ENCODE measurements around the gene ZNF134. TPM values are rescaled to one million over a fixed set of nuclear protein-coding genes. Genes with fewer than 3 reads are reported as not detected.

The ZNF134 gene
- total RNA-seq, 1 donor, result 18.5 TPM

DNA sequence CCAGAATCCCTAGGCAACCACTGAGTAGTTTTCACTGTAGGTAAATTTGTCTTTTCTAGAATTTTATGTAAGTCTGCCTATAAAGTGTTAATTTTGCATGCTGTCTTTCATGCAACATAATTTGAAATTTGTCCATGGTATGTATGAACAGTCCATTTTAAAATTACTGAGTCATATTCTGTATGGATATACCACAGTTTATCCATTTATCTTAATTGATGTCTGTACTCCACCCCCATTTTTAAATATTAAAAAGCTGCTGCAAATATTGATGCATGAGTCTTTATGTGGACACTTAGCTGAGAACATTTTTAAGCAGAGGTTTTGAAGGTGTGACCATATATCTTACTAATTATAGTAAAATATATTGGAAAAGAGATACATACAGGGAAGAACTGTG is 9.0 kb downstream of the ZNF134 start:
- peaks cover 53% of the 10 kb centered on the region for H3K36me3 ChIP-seq (ENCODE audit: insufficient read depth, low read length)
- peaks cover 62% of the 10 kb centered on the region for H3K9me3 ChIP-seq (ENCODE audit: low read depth, low read length)
- H3K4me1 ChIP-seq (ENCODE audit: insufficient read depth, low read length), result no peaks in the 10 kb centered on the region
- TF ChIP-seq, protein P1, sequence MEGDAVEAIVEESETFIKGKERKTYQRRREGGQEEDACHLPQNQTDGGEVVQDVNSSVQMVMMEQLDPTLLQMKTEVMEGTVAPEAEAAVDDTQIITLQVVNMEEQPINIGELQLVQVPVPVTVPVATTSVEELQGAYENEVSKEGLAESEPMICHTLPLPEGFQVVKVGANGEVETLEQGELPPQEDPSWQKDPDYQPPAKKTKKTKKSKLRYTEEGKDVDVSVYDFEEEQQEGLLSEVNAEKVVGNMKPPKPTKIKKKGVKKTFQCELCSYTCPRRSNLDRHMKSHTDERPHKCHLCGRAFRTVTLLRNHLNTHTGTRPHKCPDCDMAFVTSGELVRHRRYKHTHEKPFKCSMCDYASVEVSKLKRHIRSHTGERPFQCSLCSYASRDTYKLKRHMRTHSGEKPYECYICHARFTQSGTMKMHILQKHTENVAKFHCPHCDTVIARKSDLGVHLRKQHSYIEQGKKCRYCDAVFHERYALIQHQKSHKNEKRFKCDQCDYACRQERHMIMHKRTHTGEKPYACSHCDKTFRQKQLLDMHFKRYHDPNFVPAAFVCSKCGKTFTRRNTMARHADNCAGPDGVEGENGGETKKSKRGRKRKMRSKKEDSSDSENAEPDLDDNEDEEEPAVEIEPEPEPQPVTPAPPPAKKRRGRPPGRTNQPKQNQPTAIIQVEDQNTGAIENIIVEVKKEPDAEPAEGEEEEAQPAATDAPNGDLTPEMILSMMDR (IDR thresholded peaks at IDR 0.05; ENCODE audit: extremely low read depth, low read depth, low read length), result no peak
- no peak overlapping the region for H3K4me3 ChIP-seq (ENCODE audit: insufficient read depth, low read length)
- no peak overlapping the region for H3K27ac ChIP-seq (ENCODE audit: low read depth, low read length)
- no peaks in the 10 kb centered on the region for H3K27me3 ChIP-seq (ENCODE audit: insufficient read depth, low read length)
- no peak overlapping the region for H3K4me2 ChIP-seq (ENCODE audit: insufficient read depth, low read length)
- DNase-seq (ENCODE audit: insufficient read length, low spot score, missing footprints), result no peak
- no peak overlapping the region for H2AFZ ChIP-seq (ENCODE audit: low read length)
- peaks cover 56% of the 10 kb centered on the region for H3K79me2 ChIP-seq (ENCODE audit: insufficient read depth, low read length)
- no peaks in the 10 kb centered on the region for H4K20me1 ChIP-seq (ENCODE audit: insufficient read depth, low read length)

DNA sequence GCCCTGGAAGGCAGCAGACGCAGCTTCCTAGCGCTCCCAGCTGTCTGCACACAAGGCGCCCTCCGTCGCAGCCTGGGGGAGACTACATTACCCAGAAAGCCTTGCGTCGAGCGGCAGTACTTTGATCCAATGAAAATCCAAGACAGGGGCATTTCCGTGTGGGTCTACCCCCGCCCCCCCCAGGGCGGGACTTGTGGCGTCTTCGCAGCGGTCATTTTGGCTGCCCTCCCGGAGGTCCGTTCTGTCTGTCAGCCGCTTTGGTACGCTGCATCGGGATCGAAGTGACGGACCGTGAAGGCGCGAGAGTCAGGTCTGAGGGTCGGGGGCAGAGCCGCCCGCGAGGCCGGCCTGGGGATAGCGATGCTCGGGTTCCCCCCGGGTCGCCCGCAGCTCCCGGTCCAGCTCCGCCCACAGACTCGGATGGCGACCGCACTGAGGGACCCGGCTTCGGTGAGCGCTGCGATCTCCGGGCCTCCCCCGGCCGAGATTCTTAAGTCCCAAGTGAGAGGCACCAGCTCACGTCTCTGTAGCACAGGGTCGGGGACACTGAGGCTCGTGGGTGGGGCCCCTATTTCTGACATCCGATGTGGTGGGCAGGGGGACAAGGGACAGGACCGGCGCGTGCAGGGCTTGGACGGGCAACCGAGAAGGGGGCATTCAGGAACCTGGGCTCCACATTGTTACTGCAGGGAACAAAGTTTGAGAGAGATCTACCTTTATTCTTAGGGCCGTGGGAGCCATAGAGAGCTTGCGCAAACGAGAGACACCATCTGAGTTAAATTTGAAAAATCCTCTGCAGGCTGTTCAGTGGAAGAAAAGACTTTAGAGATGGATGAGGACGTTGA is 19.2 kb downstream of the ZNF134 start, which contains the start of gene ZNF211:
ZNF211 (plus strand) TSS at position 182 of the 845 bp plus-strand sequence; CDS start at position 361, 179 bp downstream.
- peaks cover 27% of the 10 kb centered on the region for H3K36me3 ChIP-seq (ENCODE audit: insufficient read depth, low read length)
- H3K79me2 ChIP-seq (ENCODE audit: insufficient read depth, low read length), result peaks cover 20% of the 10 kb centered on the region
- DNase-seq (ENCODE audit: insufficient read length, low spot score, missing footprints), result peak; percentile 98
- no peaks in the 10 kb centered on the region for H4K20me1 ChIP-seq (ENCODE audit: insufficient read depth, low read length)
- peaks cover 3% of the 10 kb centered on the region for H3K4me1 ChIP-seq (ENCODE audit: insufficient read depth, low read length)
- H3K27ac ChIP-seq (ENCODE audit: low read depth, low read length), result peak within 1 kb of the TSS; percentile 69
- peak within 1 kb of the TSS; percentile 92 for H2AFZ ChIP-seq (ENCODE audit: low read length)
- peak within 1 kb of the TSS; percentile 91 for H3K4me3 ChIP-seq (ENCODE audit: insufficient read depth, low read length)
- TF ChIP-seq, protein P1 (IDR thresholded peaks at IDR 0.05; ENCODE audit: extremely low read depth, low read depth, low read length), result no peak
- H3K4me2 ChIP-seq (ENCODE audit: insufficient read depth, low read length), result peak within 1 kb of the TSS; percentile 59
- no peaks in the 10 kb centered on the region for H3K27me3 ChIP-seq (ENCODE audit: insufficient read depth, low read length)
- H3K9me3 ChIP-seq (ENCODE audit: low read depth, low read length), result peaks cover 9% of the 10 kb centered on the region

DNA sequence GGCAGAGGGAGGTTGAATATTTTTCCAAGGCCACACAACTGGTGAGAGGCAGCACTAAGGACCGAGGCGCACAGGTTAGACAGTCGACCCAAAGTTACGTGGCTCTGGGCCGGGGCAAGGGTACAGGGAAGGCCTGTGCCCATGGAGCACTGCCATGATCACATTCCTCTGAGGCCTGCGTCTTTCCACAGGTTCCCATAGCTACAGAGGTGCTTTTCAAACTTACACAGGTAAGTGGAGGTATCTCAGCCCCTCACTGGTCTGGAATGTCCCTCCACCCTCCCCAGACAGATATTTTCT is 19.7 kb downstream of the ZNF134 start:
- Histone ChIP-seq H3K27me3 (ENCODE audit: insufficient read depth, low read length) (no peaks in the 10 kb centered on the region), H2AFZ (ENCODE audit: low read length) (peak overlapping the region; percentile 92), H3K4me1 (ENCODE audit: insufficient read depth, low read length) (peaks cover 3% of the 10 kb centered on the region), H3K4me3 (ENCODE audit: insufficient read depth, low read length) (peak overlapping the region; percentile 91), H4K20me1 (ENCODE audit: insufficient read depth, low read length) (no peaks in the 10 kb centered on the region), H3K27ac (ENCODE audit: low read depth, low read length) (peak overlapping the region; percentile 69), H3K79me2 (ENCODE audit: insufficient read depth, low read length) (peaks cover 20% of the 10 kb centered on the region), H3K4me2 (ENCODE audit: insufficient read depth, low read length) (peak overlapping the region; percentile 59), H3K9me3 (ENCODE audit: low read depth, low read length) (peaks cover 8% of the 10 kb centered on the region), H3K36me3 (ENCODE audit: insufficient read depth, low read length) (peaks cover 29% of the 10 kb centered on the region)
- DNase-seq (ENCODE audit: insufficient read length, low spot score, missing footprints), result no peak
- TF ChIP-seq, protein P1 (IDR thresholded peaks at IDR 0.05; ENCODE audit: extremely low read depth, low read depth, low read length), result no peak

DNA sequence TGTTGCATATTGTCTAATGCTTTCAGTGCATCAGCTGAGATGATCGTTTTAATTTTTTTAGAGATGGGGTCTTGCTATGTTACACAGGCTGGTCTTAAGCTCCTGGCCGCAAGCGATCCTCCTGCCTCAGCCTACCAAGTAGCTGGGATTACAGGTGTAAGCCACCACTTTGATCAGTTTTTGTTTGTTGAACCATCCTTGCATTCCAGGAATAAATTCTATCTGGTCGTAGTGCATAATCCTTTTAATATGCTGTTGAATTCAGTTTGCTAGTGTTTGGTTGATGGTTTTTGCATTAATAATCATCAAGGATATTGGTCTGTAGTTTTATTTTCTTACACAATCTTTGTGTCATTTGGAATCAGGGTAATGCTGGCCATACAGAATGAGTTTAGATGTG is 23.3 kb downstream of the ZNF134 start:
- Histone ChIP-seq H3K36me3 (ENCODE audit: insufficient read depth, low read length) (peaks cover 57% of the 10 kb centered on the region), H3K4me1 (ENCODE audit: insufficient read depth, low read length) (peaks cover 3% of the 10 kb centered on the region), H3K9me3 (ENCODE audit: low read depth, low read length) (peaks cover 29% of the 10 kb centered on the region), H3K27me3 (ENCODE audit: insufficient read depth, low read length) (no peaks in the 10 kb centered on the region), H4K20me1 (ENCODE audit: insufficient read depth, low read length) (no peaks in the 10 kb centered on the region), H3K79me2 (ENCODE audit: insufficient read depth, low read length) (peaks cover 20% of the 10 kb centered on the region), H3K4me2 (ENCODE audit: insufficient read depth, low read length) (no peak overlapping the region), H2AFZ (ENCODE audit: low read length) (no peak overlapping the region), H3K27ac (ENCODE audit: low read depth, low read length) (no peak overlapping the region), H3K4me3 (ENCODE audit: insufficient read depth, low read length) (no peak overlapping the region)
- DNase-seq (ENCODE audit: insufficient read length, low spot score, missing footprints), result no peak
- TF ChIP-seq, protein P1 (IDR thresholded peaks at IDR 0.05; ENCODE audit: extremely low read depth, low read depth, low read length), result no peak
